ENCODE measurements around the gene MRPL24. TPM values are rescaled to one million over a fixed set of nuclear protein-coding genes. Genes with fewer than 3 reads are reported as not detected.

MRPL24 gene
- total and polyA plus RNA-seq, 9 of the 15 experiments (the other 6 are each of a cell fraction or from before 2014, with no cell fraction given) = 74.3 to 267 (median 113) TPM

DNA sequence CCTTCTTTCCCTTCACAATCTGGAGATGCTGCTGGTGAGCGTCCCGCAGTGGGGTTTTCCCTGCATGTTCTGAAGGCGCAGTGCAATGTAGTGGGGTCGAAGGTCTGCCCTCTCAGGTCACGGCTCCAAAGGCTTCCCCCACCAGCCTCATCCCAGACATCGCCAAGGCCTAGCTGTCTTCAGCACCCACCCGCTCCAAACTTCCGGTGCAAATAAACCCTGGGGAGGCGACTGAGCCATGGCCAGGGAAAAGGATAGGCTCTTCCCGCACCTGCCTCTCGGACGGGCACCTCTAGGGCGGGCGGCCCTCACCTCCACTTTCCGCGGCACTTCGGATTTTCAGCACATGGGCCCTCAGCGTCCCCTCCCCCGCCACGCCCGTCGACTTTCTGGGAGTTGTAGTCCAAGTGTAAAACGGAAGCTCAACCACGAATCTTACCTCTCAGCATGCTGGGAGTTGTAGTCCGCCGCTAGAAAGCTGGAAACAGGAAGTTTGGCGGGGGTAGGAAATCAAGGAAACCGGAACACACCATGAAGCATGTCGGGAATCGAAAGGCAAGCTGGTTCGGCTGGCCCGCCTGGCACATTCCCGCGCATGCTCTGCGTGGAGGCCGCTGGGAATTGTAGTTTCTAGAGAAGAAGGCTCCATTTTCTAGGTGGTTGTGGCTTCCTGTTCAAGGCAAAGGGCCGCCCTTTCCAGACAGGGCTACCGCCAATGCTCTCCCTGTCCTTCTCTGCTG, at the start of gene MRPL24 (continued):
- TF ChIP-seq, protein P1, sequence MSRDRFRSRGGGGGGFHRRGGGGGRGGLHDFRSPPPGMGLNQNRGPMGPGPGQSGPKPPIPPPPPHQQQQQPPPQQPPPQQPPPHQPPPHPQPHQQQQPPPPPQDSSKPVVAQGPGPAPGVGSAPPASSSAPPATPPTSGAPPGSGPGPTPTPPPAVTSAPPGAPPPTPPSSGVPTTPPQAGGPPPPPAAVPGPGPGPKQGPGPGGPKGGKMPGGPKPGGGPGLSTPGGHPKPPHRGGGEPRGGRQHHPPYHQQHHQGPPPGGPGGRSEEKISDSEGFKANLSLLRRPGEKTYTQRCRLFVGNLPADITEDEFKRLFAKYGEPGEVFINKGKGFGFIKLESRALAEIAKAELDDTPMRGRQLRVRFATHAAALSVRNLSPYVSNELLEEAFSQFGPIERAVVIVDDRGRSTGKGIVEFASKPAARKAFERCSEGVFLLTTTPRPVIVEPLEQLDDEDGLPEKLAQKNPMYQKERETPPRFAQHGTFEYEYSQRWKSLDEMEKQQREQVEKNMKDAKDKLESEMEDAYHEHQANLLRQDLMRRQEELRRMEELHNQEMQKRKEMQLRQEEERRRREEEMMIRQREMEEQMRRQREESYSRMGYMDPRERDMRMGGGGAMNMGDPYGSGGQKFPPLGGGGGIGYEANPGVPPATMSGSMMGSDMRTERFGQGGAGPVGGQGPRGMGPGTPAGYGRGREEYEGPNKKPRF (IDR thresholded peaks at IDR 0.05; ENCODE audit: low read depth, low read length) = no peak
- TF ChIP-seq RBM22 (IDR thresholded peaks at IDR 0.05; ENCODE audit: low read depth, low read length, poor library complexity, severe bottlenecking) (no peak), ZKSCAN8 (CRISPR knock-in tag; IDR thresholded peaks at IDR 0.05) (no peak), NCOA2 (IDR thresholded peaks at IDR 0.05; ENCODE audit: partially characterized antibody in 2 of 2) (no peak), RBFOX2 (IDR thresholded peaks at IDR 0.05; ENCODE audit: low read depth, low read length) (peak; percentile 88), JUN (IDR thresholded peaks at IDR 0.05; ENCODE audit: borderline replicate concordance, low read depth, low read length) (peak; percentile 42; the same call in 1 of the 2 replicates), JUN (CRISPR knock-in tag; IDR thresholded peaks at IDR 0.05; ENCODE audit: borderline replicate concordance) (no peak; the same call in 1 of the 2 replicates), ZFX (CRISPR knock-in tag; IDR thresholded peaks at IDR 0.05) (peak; percentile 97), LARP7 (IDR thresholded peaks at IDR 0.05) (peak; percentile 21; the same call in 1 of the 2 replicates), FOS (IDR thresholded peaks at IDR 0.05; ENCODE audit: extremely low read depth, insufficient read length) (no peak), POU5F1 (IDR thresholded peaks at IDR 0.05; ENCODE audit: borderline replicate concordance, low read depth, low read length, partially characterized antibody) (peak; percentile 92), FOXJ3 (CRISPR knock-in tag; IDR thresholded peaks at IDR 0.05) (no peak), NFE2 (IDR thresholded peaks at IDR 0.05; ENCODE audit: low read depth) (0 out of 2 replicates have a peak, but pooled peaks have one; percentile 25), ZNF76 (CRISPR knock-in tag; IDR thresholded peaks at IDR 0.05; ENCODE audit: borderline replicate concordance) (peak; percentile 85; the same call in 1 of the 2 replicates), SAP30 (IDR thresholded peaks at IDR 0.05; ENCODE audit: borderline replicate concordance, insufficient read depth, low read depth, low read length, poor library complexity, severe bottlenecking) (peak; percentile 89), MYNN (IDR thresholded peaks at IDR 0.05) (peak; percentile 52; the same call in 1 of the 2 replicates), MYNN (CRISPR knock-in tag; IDR thresholded peaks at IDR 0.05) (no peak), TRIM28 (IDR thresholded peaks at IDR 0.05) (peak; percentile 17; the same call in 1 of the 2 replicates)
- TF ChIP-seq, protein P2, sequence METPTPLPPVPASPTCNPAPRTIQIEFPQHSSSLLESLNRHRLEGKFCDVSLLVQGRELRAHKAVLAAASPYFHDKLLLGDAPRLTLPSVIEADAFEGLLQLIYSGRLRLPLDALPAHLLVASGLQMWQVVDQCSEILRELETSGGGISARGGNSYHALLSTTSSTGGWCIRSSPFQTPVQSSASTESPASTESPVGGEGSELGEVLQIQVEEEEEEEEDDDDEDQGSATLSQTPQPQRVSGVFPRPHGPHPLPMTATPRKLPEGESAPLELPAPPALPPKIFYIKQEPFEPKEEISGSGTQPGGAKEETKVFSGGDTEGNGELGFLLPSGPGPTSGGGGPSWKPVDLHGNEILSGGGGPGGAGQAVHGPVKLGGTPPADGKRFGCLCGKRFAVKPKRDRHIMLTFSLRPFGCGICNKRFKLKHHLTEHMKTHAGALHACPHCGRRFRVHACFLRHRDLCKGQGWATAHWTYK (CRISPR knock-in tag; IDR thresholded peaks at IDR 0.05) = peak; percentile 92; the same call in 1 of the 2 replicates
- TF ChIP-seq, protein P3, sequence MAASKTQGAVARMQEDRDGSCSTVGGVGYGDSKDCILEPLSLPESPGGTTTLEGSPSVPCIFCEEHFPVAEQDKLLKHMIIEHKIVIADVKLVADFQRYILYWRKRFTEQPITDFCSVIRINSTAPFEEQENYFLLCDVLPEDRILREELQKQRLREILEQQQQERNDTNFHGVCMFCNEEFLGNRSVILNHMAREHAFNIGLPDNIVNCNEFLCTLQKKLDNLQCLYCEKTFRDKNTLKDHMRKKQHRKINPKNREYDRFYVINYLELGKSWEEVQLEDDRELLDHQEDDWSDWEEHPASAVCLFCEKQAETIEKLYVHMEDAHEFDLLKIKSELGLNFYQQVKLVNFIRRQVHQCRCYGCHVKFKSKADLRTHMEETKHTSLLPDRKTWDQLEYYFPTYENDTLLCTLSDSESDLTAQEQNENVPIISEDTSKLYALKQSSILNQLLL (CRISPR knock-in tag; IDR thresholded peaks at IDR 0.05; ENCODE audit: borderline replicate concordance) = no peak
- TF ChIP-seq, protein P4, sequence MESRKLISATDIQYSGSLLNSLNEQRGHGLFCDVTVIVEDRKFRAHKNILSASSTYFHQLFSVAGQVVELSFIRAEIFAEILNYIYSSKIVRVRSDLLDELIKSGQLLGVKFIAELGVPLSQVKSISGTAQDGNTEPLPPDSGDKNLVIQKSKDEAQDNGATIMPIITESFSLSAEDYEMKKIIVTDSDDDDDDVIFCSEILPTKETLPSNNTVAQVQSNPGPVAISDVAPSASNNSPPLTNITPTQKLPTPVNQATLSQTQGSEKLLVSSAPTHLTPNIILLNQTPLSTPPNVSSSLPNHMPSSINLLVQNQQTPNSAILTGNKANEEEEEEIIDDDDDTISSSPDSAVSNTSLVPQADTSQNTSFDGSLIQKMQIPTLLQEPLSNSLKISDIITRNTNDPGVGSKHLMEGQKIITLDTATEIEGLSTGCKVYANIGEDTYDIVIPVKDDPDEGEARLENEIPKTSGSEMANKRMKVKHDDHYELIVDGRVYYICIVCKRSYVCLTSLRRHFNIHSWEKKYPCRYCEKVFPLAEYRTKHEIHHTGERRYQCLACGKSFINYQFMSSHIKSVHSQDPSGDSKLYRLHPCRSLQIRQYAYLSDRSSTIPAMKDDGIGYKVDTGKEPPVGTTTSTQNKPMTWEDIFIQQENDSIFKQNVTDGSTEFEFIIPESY (CRISPR knock-in tag; IDR thresholded peaks at IDR 0.05) = peak; percentile 65
